Measurements from ENCODE around the gene ABCC2.

GRCh38 chr10:99798920-99799319 lies 16.5 kb downstream of the ABCC2 start:
- TF ChIP-seq, protein P1, sequence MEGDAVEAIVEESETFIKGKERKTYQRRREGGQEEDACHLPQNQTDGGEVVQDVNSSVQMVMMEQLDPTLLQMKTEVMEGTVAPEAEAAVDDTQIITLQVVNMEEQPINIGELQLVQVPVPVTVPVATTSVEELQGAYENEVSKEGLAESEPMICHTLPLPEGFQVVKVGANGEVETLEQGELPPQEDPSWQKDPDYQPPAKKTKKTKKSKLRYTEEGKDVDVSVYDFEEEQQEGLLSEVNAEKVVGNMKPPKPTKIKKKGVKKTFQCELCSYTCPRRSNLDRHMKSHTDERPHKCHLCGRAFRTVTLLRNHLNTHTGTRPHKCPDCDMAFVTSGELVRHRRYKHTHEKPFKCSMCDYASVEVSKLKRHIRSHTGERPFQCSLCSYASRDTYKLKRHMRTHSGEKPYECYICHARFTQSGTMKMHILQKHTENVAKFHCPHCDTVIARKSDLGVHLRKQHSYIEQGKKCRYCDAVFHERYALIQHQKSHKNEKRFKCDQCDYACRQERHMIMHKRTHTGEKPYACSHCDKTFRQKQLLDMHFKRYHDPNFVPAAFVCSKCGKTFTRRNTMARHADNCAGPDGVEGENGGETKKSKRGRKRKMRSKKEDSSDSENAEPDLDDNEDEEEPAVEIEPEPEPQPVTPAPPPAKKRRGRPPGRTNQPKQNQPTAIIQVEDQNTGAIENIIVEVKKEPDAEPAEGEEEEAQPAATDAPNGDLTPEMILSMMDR (conservative IDR thresholded peaks at IDR 0.05; ENCODE audit: low read length) = no peak
- no peak for TF ChIP-seq EZH2phosphoT487 (IDR thresholded peaks at IDR 0.05; ENCODE audit: borderline replicate concordance)

Measured in Loucy (cell line).